HCT116 (cell line): ENCODE results near the gene IL36A.

Experiments
- EGR1 ChIP-seq: IDR thresholded peaks from 2 replicates; pipeline ENCODE4 v1.6.1; 2012; ENCODE audit warnings: low read depth
- EZH2 ChIP-seq: fragments of 200-600 bp; sonication (generic); IDR thresholded peaks from 2 replicates; pipeline ENCODE4 v1.6.1; 2017; ENCODE audit warnings: antibody characterized with exemption, mixed run types
- EZH2phosphoT487 ChIP-seq: fragments of 200-600 bp; IDR thresholded peaks from 2 replicates; pipeline ENCODE4 v1.6.1; 2018; ENCODE audit warnings: antibody characterized with exemption, borderline replicate concordance
- POLR2A ChIP-seq: IDR thresholded peaks from 2 replicates; pipeline ENCODE4 v1.7.0; 2011; ENCODE audit warnings: borderline replicate concordance; ENCODE audit not compliant: insufficient read depth, insufficient read length; ENCODE audit errors: extremely low read depth
- POLR2AphosphoS5 ChIP-seq: IDR thresholded peaks from 2 replicates; pipeline ENCODE4 v1.6.1; 2011; ENCODE audit warnings: mild to moderate bottlenecking, low read depth, low read length, moderate library complexity
- RAD21 ChIP-seq: IDR thresholded peaks from 2 replicates; pipeline ENCODE4 v1.6.1; 2012; ENCODE audit warnings: low read depth, mild to moderate bottlenecking
- SP1 ChIP-seq: IDR thresholded peaks from 2 replicates; pipeline ENCODE4 v1.6.1; 2012; ENCODE audit warnings: low read depth
- ZFX ChIP-seq: fragments of 450-650 bp; IDR thresholded peaks from 2 replicates; pipeline ENCODE4 v1.6.1; 2017
- TF ChIP-seq, protein P1 (sequence below), 3 experiments: fragments of 200-600 bp in 1 of 3; sonication (generic) in 1 of 3; IDR thresholded peaks in 2 of 3; conservative IDR thresholded peaks in 1 of 3; 2 replicates each; pipeline ENCODE4 v1.5.1; 2012 to 2017; ENCODE audit warnings: low read depth in 2 of 3, low read length in 2 of 3, antibody characterized with exemption in 1 of 3, borderline replicate concordance in 1 of 3, control low read depth in 1 of 3, mild to moderate bottlenecking in 1 of 3, mixed read lengths in 1 of 3, mixed run types in 1 of 3, moderate library complexity in 1 of 3; ENCODE audit not compliant: insufficient read depth in 1 of 3
- TF ChIP-seq, protein P2 (sequence below): IDR thresholded peaks from 2 replicates; pipeline ENCODE4 v1.6.1; 2011; ENCODE audit warnings: mild to moderate bottlenecking, low read length, moderate library complexity; ENCODE audit not compliant: insufficient replicate concordance; ENCODE audit errors: extremely low read depth
- TF ChIP-seq, protein P3 (sequence below): IDR thresholded peaks from 2 replicates; pipeline ENCODE4 v1.6.1; 2012

DNA sequence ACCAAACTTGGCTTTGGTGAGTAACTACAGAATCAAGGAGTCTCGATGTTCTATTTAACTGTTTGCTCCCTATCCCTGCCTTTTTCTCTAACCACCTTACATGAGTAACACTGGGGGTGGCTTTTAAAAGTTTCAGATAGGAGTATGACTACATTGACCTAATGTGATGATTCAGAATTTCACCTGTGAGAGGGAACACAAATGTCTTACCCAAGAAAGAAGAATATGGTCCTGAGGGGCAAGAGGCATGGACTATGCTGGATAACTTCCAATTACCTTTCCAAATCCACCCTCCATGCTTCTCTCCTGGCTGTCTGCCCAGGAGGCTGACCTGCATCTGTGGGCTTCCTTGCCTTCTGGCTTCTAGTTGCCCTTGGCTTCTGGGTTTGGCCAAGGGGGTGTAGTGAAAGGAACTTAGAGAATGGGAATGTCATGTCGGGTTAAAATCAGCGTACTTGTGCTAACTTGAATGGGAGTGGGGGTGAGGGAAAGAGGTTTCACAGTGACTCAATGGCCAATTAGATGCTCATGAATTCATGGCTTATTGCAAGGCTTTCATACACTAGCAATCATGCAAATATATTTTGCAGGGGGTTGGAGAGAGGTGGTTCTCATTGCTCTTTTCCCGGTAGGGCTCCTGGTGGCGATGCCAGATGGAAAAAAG is 32.7 kb upstream of the IL36A start:
- TF ChIP-seq, protein P1, sequence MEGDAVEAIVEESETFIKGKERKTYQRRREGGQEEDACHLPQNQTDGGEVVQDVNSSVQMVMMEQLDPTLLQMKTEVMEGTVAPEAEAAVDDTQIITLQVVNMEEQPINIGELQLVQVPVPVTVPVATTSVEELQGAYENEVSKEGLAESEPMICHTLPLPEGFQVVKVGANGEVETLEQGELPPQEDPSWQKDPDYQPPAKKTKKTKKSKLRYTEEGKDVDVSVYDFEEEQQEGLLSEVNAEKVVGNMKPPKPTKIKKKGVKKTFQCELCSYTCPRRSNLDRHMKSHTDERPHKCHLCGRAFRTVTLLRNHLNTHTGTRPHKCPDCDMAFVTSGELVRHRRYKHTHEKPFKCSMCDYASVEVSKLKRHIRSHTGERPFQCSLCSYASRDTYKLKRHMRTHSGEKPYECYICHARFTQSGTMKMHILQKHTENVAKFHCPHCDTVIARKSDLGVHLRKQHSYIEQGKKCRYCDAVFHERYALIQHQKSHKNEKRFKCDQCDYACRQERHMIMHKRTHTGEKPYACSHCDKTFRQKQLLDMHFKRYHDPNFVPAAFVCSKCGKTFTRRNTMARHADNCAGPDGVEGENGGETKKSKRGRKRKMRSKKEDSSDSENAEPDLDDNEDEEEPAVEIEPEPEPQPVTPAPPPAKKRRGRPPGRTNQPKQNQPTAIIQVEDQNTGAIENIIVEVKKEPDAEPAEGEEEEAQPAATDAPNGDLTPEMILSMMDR (IDR thresholded peaks at IDR 0.05 in 2 of 3, conservative IDR thresholded peaks at IDR 0.05 in 1 of 3; ENCODE audit: borderline replicate concordance in 1 of 3, insufficient read depth in 1 of 3, low read depth in 2 of 3, low read length in 2 of 3): no peak
- TF ChIP-seq POLR2A (no peak), EGR1 (no peak), ZFX (no peak), SP1 (no peak), EZH2 (no peak), RAD21 (no peak), POLR2AphosphoS5 (no peak), EZH2phosphoT487 (no peak)
- TF ChIP-seq, protein P2, sequence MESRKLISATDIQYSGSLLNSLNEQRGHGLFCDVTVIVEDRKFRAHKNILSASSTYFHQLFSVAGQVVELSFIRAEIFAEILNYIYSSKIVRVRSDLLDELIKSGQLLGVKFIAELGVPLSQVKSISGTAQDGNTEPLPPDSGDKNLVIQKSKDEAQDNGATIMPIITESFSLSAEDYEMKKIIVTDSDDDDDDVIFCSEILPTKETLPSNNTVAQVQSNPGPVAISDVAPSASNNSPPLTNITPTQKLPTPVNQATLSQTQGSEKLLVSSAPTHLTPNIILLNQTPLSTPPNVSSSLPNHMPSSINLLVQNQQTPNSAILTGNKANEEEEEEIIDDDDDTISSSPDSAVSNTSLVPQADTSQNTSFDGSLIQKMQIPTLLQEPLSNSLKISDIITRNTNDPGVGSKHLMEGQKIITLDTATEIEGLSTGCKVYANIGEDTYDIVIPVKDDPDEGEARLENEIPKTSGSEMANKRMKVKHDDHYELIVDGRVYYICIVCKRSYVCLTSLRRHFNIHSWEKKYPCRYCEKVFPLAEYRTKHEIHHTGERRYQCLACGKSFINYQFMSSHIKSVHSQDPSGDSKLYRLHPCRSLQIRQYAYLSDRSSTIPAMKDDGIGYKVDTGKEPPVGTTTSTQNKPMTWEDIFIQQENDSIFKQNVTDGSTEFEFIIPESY: no peak
- TF ChIP-seq, protein P3, sequence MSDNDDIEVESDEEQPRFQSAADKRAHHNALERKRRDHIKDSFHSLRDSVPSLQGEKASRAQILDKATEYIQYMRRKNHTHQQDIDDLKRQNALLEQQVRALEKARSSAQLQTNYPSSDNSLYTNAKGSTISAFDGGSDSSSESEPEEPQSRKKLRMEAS: no peak
